IPS DF 6.9 (cell line): ENCODE measurements around the gene TBC1D12.
"Not testable (repeated sequence)": the region's sequence is repeated elsewhere in the genome, so short reads cannot be mapped to it uniquely, and the experiment has no call there.

Experiments
- DNase-seq: peaks from one replicate; pipeline ENCODE4 v3.0.0-alpha.2; 2013; ENCODE audit warnings: low read depth, low spot score
- H3K27ac ChIP-seq: one replicate; pipeline ENCODE4 v1.5.1; 2013; ENCODE audit warnings: low read length, control low read depth
- H3K27me3 ChIP-seq: 2 replicates; pipeline ENCODE4 v1.6.1; 2013; ENCODE audit warnings: mild to moderate bottlenecking, low read length; ENCODE audit not compliant: control insufficient read depth, insufficient read depth
- H3K36me3 ChIP-seq: 2 replicates; pipeline ENCODE4 v1.6.1; 2013; ENCODE audit warnings: low read length; ENCODE audit not compliant: control insufficient read depth, insufficient read depth
- H3K4me1 ChIP-seq: 2 replicates; pipeline ENCODE4 v1.6.1; 2013; ENCODE audit warnings: low read length; ENCODE audit not compliant: control insufficient read depth, insufficient read depth
- H3K4me3 ChIP-seq: 2 replicates; pipeline ENCODE4 v1.5.1; 2013; ENCODE audit warnings: mild to moderate bottlenecking, low read length
- H3K9me3 ChIP-seq: 2 replicates; pipeline ENCODE4 v1.6.1; 2013; ENCODE audit warnings: low read length, inconsistent platforms; ENCODE audit not compliant: control insufficient read depth, insufficient read depth
- WGBS: extraction: QIAGEN DNeasy Blood & Tissue Kit; methylation state at CpG from one replicate; pipeline ENCODE4 v1.1.7; 2013; ENCODE audit warnings: mixed read lengths, missing lambda C conversion rate; ENCODE audit not compliant: insufficient read length, insufficient coverage; 5-methylcytosine and 5-hydroxymethylcytosine counted together

TBC1D12 gene

DNA sequence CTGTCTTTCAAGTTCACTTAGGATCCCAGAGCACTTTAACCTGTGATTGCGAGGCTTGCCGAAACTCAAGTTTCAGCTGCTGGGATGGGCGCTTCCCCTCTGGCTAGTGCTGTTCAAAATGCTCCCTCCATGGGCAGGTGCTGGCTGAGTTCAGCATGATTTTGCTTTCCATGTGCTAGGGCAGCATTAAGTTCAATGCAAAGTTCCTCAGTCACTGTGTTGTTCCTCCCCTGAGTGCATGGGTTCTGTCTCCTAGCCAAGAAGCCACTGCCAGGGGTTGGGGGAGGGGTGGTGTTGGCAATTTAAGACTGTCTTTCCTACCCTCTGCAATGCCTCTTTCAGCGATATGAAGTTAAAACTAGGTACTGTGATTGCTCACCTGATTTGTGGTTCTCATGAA is 86.8 kb downstream of the TBC1D12 start:
- no peak overlapping the region for H3K4me3 ChIP-seq
- no peaks in the 10 kb centered on the region for H3K36me3 ChIP-seq
- H3K27me3 ChIP-seq, result no peaks in the 10 kb centered on the region
- no peak overlapping the region for H3K27ac ChIP-seq
- no peak for DNase-seq
- no peaks in the 10 kb centered on the region for H3K4me1 ChIP-seq
- no CpG with 5 or more reads among the region's 4 CpGs for WGBS
- H3K9me3 ChIP-seq, result no peaks in the 10 kb centered on the region

DNA sequence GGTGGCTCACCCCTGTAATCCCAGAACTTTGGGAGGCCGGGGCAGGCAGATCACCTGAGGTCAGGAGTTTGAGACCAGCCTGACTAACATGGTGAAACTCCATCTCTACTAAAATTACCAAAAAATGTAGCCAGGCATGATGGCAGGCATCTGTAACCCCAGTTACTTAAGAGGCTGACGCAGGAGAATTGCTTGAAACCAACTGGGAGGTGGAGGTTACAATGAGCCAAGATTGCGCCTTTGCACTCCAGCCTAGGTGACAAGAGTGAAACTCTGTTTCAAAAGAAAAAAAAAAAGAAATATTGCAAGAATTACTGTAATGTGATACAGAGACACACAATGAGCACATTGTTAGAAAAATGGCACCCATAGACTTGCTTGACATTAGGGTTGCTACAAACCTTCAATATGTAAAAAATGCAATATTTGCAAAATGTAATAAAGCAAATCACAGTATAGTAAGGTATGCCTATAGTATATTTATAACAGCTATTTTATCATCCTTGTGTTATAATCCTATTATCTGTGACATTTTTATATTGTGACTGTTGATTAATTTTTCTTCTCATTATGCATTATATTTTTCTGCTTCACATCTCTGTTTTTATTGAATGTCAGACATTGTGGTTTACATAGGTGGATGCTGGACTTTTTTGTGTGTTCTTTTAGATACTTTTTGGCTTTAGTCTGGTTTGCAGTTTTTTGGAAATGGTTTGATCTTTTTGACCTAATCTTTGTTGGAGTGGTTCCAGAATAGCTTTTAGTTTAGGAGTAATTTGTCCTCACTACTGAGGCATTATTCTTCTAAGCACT is 87.8 kb downstream of the TBC1D12 start:
- H3K36me3 ChIP-seq, result no peaks in the 10 kb centered on the region
- WGBS, result no CpG with 5 or more reads among the region's 3 CpGs
- no peak overlapping the region for H3K4me3 ChIP-seq
- H3K27ac ChIP-seq, result no peak overlapping the region
- no peaks in the 10 kb centered on the region for H3K4me1 ChIP-seq
- no peaks in the 10 kb centered on the region for H3K9me3 ChIP-seq
- DNase-seq, result no peak
- H3K27me3 ChIP-seq, result no peaks in the 10 kb centered on the region

DNA sequence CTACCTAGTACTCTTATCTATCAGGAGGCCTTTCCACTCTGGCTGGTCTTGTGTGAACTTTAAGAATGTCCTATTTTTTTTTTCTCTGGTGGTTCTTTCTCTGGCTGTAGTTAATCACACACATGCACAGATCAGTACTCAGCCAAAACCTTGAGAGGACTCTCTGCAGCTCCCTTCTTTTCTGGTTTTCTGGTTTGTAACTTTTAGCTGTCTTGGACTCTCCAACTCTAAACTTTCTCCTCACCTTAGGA is 88.4 kb downstream of the TBC1D12 start:
- H3K9me3 ChIP-seq, result no peaks in the 10 kb centered on the region
- no peaks in the 10 kb centered on the region for H3K36me3 ChIP-seq
- H3K4me1 ChIP-seq, result no peaks in the 10 kb centered on the region
- no peak overlapping the region for H3K4me3 ChIP-seq
- no peak overlapping the region for H3K27ac ChIP-seq
- no peak for DNase-seq
- H3K27me3 ChIP-seq, result no peaks in the 10 kb centered on the region

DNA sequence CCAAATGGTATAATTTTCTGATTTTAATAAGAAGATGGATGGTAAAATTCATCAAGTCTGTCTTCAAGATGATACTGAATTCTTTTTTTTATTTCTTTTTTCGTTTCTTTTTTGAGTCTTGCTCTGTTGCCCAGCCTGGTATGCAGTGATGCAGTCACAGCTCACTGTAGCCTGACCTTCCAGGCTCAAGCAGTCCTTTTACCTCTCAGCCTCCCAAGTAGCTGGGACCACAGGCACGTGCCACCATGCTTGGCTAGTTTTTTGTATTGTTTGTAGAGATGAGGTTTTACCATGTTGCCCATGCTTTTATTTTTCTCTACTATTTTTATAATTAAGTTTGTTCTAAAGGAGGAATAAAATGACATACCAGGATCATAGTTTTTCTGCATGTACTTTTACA is 91.1 kb downstream of the TBC1D12 start:
- H3K9me3 ChIP-seq, result no peaks in the 10 kb centered on the region
- DNase-seq, result no peak
- no peaks in the 10 kb centered on the region for H3K4me1 ChIP-seq
- H3K27me3 ChIP-seq, result no peaks in the 10 kb centered on the region
- H3K36me3 ChIP-seq, result no peaks in the 10 kb centered on the region
- no peak overlapping the region for H3K4me3 ChIP-seq
- WGBS, result no CpG with 5 or more reads among the region's 2 CpGs
- H3K27ac ChIP-seq, result no peak overlapping the region

DNA sequence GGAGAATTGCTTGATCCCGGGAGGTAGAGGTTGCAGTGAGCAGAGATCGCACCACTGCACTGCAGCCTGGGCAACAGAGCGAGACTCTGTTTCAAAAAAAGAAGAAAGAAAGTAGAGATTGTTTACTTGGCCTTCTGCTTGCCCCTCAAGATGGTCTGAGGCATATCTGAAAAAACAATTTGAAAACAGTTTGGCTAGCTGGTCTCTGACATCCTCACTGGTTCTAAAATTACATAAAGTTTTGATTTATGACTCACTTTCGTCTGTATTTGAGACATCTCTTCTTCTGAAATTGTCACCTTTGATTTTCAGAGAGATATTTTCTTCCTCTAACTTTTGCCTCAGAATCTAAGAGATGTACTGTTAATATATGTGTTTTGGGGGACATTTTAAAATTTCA is 93.7 kb downstream of the TBC1D12 start:
- Histone ChIP-seq H3K4me3 (no peak overlapping the region), H3K27ac (no peak overlapping the region)
- no CpG with 5 or more reads among the region's 4 CpGs for WGBS

DNA sequence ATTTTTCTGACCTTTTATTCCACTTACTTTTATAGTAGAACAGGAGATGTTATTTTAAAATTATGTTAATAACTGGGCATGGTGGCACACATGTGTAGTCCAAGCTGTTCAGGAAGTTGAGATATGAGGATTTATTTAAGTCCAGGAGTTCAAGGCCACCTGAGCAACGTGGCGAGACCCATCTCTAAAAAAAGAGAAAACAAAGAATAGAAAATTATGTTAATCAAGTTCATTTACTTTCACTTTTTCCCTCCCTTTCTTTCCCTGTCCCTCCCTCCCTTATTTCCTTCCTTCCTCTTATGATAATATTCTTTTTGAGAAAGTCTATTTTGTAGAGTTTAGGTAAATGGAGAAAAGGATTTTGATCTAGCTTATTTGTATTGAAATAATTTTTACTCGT is 94.3 kb downstream of the TBC1D12 start:
- WGBS, result no CpG with 5 or more reads among the region's 3 CpGs
- no peak overlapping the region for H3K27ac ChIP-seq
- H3K27me3 ChIP-seq, result no peaks in the 10 kb centered on the region
- H3K9me3 ChIP-seq, result no peaks in the 10 kb centered on the region
- H3K4me3 ChIP-seq, result no peak overlapping the region
- no peaks in the 10 kb centered on the region for H3K4me1 ChIP-seq
- H3K36me3 ChIP-seq, result no peaks in the 10 kb centered on the region
- no peak for DNase-seq

More for the DNA sequence above, 93.7 kb downstream of the TBC1D12 start:
- H3K4me1 ChIP-seq, result no peaks in the 10 kb centered on the region
- no peaks in the 10 kb centered on the region for H3K27me3 ChIP-seq
- no peaks in the 10 kb centered on the region for H3K9me3 ChIP-seq
- no peaks in the 10 kb centered on the region for H3K36me3 ChIP-seq
- no peak for DNase-seq

DNA sequence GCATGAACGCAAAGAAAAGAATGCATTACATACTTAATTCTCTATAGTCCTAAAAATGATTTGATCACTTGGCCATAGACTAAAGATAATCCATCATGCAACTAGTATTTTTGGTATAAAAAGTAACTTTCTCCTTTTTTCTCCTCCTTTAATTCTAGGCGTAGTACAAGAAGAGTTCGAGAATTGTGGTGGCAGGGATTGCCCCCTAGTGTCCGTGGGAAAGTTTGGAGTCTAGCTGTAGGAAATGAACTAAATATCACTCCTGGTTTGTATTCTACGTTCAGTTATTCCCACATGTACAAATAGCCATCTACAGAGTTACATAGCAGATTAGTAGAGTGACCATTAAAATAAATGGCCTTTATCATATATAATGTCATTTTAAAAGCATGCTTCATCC is 97.7 kb downstream of the TBC1D12 start:
- DNase-seq, result no peak
- WGBS, result no CpG with 5 or more reads among the region's 5 CpGs

DNA sequence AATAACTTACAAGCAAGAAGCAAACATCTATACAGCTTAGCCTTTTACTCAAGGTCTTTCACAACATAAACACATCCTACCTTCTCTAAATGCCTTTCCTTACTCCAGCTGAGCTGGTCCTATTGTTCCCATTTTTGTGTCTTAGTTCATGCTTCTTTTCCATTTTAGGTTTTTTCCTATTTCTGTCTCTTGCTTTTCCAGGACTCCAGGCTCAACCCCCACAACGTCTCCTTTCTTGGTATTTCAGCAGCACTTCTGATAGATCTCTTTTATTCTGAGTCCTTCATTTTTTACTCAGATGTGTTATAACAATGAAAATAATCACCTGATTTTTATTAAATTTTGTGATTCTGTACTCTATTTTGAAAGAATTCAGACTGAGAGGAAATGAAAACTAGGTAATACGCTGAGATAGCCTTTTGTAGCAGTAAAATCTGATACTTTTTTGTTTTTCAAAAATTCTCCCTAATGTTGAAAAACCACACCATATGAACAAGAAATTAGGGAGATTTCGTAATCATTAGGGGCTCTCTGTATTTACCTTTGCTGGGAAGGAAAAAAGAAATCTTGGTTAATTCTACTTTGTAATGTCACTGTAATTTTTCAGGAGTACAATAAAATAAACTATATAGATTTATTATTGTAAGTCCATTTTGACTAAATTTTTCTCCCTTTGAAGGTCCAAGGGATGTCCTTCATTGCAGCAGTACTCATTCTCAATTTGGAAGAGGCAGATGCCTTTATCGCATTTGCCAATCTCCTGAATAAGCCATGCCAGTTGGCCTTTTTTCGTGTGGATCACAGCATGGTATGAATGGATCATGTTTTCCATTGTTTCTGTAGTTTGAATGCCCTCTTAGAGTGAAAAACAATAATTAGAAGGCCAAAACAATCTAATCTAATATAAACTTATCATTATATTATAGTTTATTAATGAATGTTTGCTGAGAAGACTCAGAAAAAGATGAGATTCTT is 119.2 kb downstream of the TBC1D12 start:
- WGBS, result no CpG with 5 or more reads among the region's 5 CpGs
- DNase-seq, result no peak
- H3K9me3 ChIP-seq, result no peaks in the 10 kb centered on the region
- H3K36me3 ChIP-seq, result no peaks in the 10 kb centered on the region
- no peaks in the 10 kb centered on the region for H3K4me1 ChIP-seq
- H3K27ac ChIP-seq, result no peak overlapping the region
- no peak overlapping the region for H3K4me3 ChIP-seq
- no peaks in the 10 kb centered on the region for H3K27me3 ChIP-seq

More for the DNA sequence above, 97.7 kb downstream of the TBC1D12 start:
- Histone ChIP-seq H3K27me3 (no peaks in the 10 kb centered on the region), H3K27ac (no peak overlapping the region), H3K9me3 (no peaks in the 10 kb centered on the region), H3K4me3 (no peak overlapping the region), H3K4me1 (no peaks in the 10 kb centered on the region), H3K36me3 (no peaks in the 10 kb centered on the region)

DNA sequence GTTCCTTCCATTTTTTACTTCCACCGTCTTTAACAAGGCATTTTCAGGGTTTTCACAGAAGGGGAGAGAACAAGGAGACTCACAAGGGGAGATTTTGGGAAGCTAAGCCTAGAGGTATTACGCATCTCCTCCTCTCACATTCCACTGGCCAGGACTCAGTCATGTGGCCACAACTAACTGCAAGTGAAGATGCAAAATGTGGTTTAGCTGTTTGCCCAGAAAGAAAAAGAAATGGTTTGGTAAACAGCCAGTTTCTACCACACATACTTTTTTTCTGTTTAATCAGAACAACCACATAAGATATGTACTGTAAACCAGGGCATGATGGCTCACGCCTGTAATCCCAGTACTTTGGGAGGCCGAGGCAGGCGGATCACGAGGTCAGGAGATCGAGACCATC is 121.8 kb downstream of the TBC1D12 start:
- Histone ChIP-seq H3K36me3 (no peaks in the 10 kb centered on the region), H3K27me3 (no peaks in the 10 kb centered on the region), H3K27ac (no peak overlapping the region), H3K4me3 (no peak overlapping the region), H3K9me3 (no peaks in the 10 kb centered on the region), H3K4me1 (no peaks in the 10 kb centered on the region)
- DNase-seq, result no peak
- WGBS, result no CpG with 5 or more reads among the region's 7 CpGs

DNA sequence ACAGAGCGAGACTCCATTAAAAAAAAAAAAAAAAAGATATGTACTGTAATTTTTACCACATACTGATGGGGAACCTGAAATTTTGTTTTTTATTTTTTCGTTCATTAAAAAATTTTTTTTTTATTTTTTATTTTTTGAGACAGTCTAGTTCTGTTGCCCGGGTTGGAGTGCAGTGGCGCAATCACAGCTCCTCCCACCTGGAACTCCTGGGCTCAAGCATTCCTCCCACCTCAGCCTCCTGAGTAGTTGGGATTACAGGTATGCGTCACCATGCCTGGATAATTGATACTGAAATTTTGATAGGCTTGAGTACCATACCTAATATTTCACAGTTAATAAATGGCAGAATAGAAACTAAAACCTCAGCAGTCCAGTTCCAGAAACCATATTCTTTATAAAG is 122.4 kb downstream of the TBC1D12 start:
- DNase-seq, result no peak
- no peak overlapping the region for H3K27ac ChIP-seq
- no peaks in the 10 kb centered on the region for H3K4me1 ChIP-seq
- no peak overlapping the region for H3K4me3 ChIP-seq
- 100% methylated on average over 1 of the region's 5 CpGs for WGBS
- no peaks in the 10 kb centered on the region for H3K27me3 ChIP-seq
- H3K36me3 ChIP-seq, result no peaks in the 10 kb centered on the region
- H3K9me3 ChIP-seq, result no peaks in the 10 kb centered on the region

DNA sequence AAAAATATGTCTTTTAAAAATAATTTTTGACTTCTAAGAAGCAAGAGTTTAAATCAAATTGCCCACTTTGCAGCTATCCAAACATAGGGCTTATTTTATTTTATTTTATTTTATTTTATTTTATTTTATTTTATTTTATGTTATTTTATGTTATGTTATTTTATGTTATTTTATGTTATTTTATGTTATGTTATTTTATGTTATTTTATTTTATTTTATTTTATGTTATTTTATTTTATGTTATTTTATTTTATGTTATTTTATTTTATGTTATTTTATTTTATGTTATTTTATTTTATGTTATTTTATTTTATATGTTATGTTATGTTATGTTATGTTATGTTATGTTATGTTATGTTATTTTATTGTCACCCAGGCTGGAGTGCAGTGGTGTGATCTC is 129.2 kb downstream of the TBC1D12 start:
- H3K4me1 ChIP-seq, H3K4me3 ChIP-seq, H3K36me3 ChIP-seq, DNase-seq, H3K27me3 ChIP-seq, H3K9me3 ChIP-seq, H3K27ac ChIP-seq: not testable (repeated sequence)
